ENCODE data around the gene EMP2.

The EMP2 gene

GRCh38 chr16:10554569-10554968 lies 25.8 kb downstream of the EMP2 start:
- in situ Hi-C loops (cut with HindIII; ENCODE audit: low sequenced_read_pairs): no loop called here

- in situ Hi-C loops (cut with HindIII; ENCODE audit: low sequenced_read_pairs): no loop called here
These were observed 27.4 kb downstream of the EMP2 start for GRCh38 chr16:10552998-10553491.

GRCh38 chr16:10552281-10552680 lies 28.1 kb downstream of the EMP2 start:
- in situ Hi-C loops (cut with HindIII; ENCODE audit: low sequenced_read_pairs): no loop called here

- in situ Hi-C loops (cut with HindIII; ENCODE audit: low sequenced_read_pairs): no loop called here
These were observed 28.5 kb downstream of the EMP2 start for GRCh38 chr16:10551881-10552280.

- in situ Hi-C loops (cut with HindIII; ENCODE audit: low sequenced_read_pairs): loop anchor here (25.0 kb wide), 1 partner anchor 189 kb away; the partner anchor contains the start of gene NUBP1
These were observed 32.0 kb downstream of the EMP2 start for GRCh38 chr16:10548404-10548803.

GRCh38 chr16:10547708-10548107 lies 32.7 kb downstream of the EMP2 start:
- in situ Hi-C loops (cut with HindIII; ENCODE audit: low sequenced_read_pairs): loop anchor here (25.0 kb wide), 1 partner anchor 190 kb away; the partner anchor contains the start of gene NUBP1

GRCh38 chr16:10543231-10543977 lies 37.0 kb downstream of the EMP2 start:
- in situ Hi-C loops (cut with HindIII; ENCODE audit: low sequenced_read_pairs): loop anchor here (25.0 kb wide), 1 partner anchor 194 kb away; the partner anchor contains the start of gene NUBP1

- in situ Hi-C loops (cut with HindIII; ENCODE audit: low sequenced_read_pairs): loop anchor here (25.0 kb wide), 1 partner anchor 196 kb away; the partner anchor contains the start of gene NUBP1
These were observed 39.0 kb downstream of the EMP2 start for GRCh38 chr16:10541366-10541765.

- in situ Hi-C loops (cut with HindIII; ENCODE audit: low sequenced_read_pairs): loop anchor here (10.0 to 25.0 kb wide), 2 partner anchors 198 to 325 kb away; partner anchors contain the start of gene NUBP1
These were observed 40.6 kb downstream of the EMP2 start for GRCh38 chr16:10539793-10540192.

GRCh38 chr16:10539236-10539635 lies 41.2 kb downstream of the EMP2 start:
- in situ Hi-C loops (cut with HindIII; ENCODE audit: low sequenced_read_pairs): loop anchor here (10.0 to 25.0 kb wide), 2 partner anchors 198 to 326 kb away; partner anchors contain the start of gene NUBP1

GRCh38 chr16:10538583-10538982 lies 41.8 kb downstream of the EMP2 start:
- in situ Hi-C loops (cut with HindIII; ENCODE audit: low sequenced_read_pairs): loop anchor here (10.0 to 25.0 kb wide), 2 partner anchors 199 to 326 kb away; partner anchors contain the start of gene NUBP1

- in situ Hi-C loops (cut with HindIII; ENCODE audit: low sequenced_read_pairs): loop anchor here (10.0 to 25.0 kb wide), 2 partner anchors 199 to 327 kb away; partner anchors contain the start of gene NUBP1
These were observed 42.5 kb downstream of the EMP2 start for GRCh38 chr16:10537946-10538345.

GRCh38 chr16:10536814-10537389 lies 43.5 kb downstream of the EMP2 start:
- in situ Hi-C loops (cut with HindIII; ENCODE audit: low sequenced_read_pairs): loop anchor here (10.0 to 25.0 kb wide), 2 partner anchors 200 to 328 kb away; partner anchors contain the start of gene NUBP1

- in situ Hi-C loops (cut with HindIII; ENCODE audit: low sequenced_read_pairs): loop anchor here (10.0 to 25.0 kb wide), 2 partner anchors 201 to 328 kb away; partner anchors contain the start of gene NUBP1
These were observed 44.1 kb downstream of the EMP2 start for GRCh38 chr16:10536328-10536727.

- in situ Hi-C loops (cut with HindIII; ENCODE audit: low sequenced_read_pairs): loop anchor here (10.0 to 25.0 kb wide), 2 partner anchors 202 to 329 kb away; partner anchors contain the start of gene NUBP1
These were observed 44.9 kb downstream of the EMP2 start for GRCh38 chr16:10535461-10535860.

GRCh38 chr16:10534748-10535147 lies 45.6 kb downstream of the EMP2 start:
- in situ Hi-C loops (cut with HindIII; ENCODE audit: low sequenced_read_pairs): loop anchor here (5.0 to 25.0 kb wide), 3 partner anchors 43 to 330 kb away; partner anchors contain the start of gene NUBP1

GRCh38 chr16:10533612-10534011 lies 46.8 kb downstream of the EMP2 start:
- in situ Hi-C loops (cut with HindIII; ENCODE audit: low sequenced_read_pairs): loop anchor here (5.0 to 25.0 kb wide), 3 partner anchors 44 to 331 kb away; partner anchors contain the start of gene NUBP1

GRCh38 chr16:10531582-10531981 lies 48.8 kb downstream of the EMP2 start:
- in situ Hi-C loops (cut with HindIII; ENCODE audit: low sequenced_read_pairs): loop anchor here (5.0 to 25.0 kb wide), 3 partner anchors 46 to 333 kb away; partner anchors contain the start of gene NUBP1

- in situ Hi-C loops (cut with HindIII; ENCODE audit: low sequenced_read_pairs): loop anchor here (5.0 to 25.0 kb wide), 3 partner anchors 47 to 334 kb away; partner anchors contain the start of gene NUBP1
These were observed 49.7 kb downstream of the EMP2 start for GRCh38 chr16:10530685-10531084.

GRCh38 chr16:10529895-10530669 lies 50.3 kb downstream of the EMP2 start:
- in situ Hi-C loops (cut with HindIII; ENCODE audit: low sequenced_read_pairs): loop anchor here (5.0 to 25.0 kb wide), 3 partner anchors 47 to 335 kb away; partner anchors contain the start of gene NUBP1
